ENCODE data around the gene COL15A1.
"Not testable (repeated sequence)": the region's sequence is repeated elsewhere in the genome, so short reads cannot be mapped to it uniquely, and the experiment has no call there.

The COL15A1 gene

DNA sequence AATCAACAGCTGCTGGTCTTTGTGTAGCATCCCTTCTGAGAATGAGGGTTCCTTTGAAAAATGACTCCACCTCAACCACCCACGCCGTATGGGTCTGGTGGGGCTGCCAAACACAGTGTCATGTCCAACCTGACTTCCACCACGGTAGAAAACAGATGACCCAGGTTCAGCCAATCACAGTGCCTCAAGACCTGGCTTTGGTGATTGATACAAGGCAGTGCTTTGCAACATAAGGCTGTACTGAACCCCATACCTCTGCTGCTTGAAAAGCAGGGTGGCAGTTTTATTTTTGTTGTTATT lies 149.7 kb downstream of the COL15A1 start:
- H3K4me3 ChIP-seq (ENCODE audit: low read depth, low read length): no peak overlapping the region
- TF ChIP-seq, protein P1, sequence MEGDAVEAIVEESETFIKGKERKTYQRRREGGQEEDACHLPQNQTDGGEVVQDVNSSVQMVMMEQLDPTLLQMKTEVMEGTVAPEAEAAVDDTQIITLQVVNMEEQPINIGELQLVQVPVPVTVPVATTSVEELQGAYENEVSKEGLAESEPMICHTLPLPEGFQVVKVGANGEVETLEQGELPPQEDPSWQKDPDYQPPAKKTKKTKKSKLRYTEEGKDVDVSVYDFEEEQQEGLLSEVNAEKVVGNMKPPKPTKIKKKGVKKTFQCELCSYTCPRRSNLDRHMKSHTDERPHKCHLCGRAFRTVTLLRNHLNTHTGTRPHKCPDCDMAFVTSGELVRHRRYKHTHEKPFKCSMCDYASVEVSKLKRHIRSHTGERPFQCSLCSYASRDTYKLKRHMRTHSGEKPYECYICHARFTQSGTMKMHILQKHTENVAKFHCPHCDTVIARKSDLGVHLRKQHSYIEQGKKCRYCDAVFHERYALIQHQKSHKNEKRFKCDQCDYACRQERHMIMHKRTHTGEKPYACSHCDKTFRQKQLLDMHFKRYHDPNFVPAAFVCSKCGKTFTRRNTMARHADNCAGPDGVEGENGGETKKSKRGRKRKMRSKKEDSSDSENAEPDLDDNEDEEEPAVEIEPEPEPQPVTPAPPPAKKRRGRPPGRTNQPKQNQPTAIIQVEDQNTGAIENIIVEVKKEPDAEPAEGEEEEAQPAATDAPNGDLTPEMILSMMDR (IDR thresholded peaks at IDR 0.05; ENCODE audit: insufficient read depth, low read depth, low read length, missing control alignments): no peak
- DNase-seq (ENCODE audit: low read depth): no peak

DNA sequence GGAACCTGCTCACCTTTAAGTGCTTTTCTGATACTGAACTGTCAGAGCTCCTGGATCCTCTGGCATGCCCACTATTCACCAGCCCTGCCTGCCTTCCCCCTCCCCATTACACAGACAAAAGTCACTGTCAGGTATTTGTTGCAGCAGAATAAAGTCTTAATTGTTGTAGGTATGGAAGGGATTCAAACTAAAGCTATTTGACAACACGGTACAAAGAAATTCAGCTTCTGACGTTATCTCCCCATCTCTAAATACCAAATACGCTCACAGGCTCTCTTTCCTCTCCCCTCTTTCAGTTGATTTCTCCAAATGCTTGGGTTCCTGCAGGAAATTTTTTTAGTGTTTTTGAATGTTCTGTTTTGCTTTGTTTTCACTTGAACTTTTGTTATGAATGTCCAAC lies 151.9 kb downstream of the COL15A1 start:
- no peak for DNase-seq (ENCODE audit: low read depth)
- TF ChIP-seq, protein P1 (IDR thresholded peaks at IDR 0.05; ENCODE audit: insufficient read depth, low read depth, low read length, missing control alignments): no peak
- no peak overlapping the region for H3K4me3 ChIP-seq (ENCODE audit: low read depth, low read length)

DNA sequence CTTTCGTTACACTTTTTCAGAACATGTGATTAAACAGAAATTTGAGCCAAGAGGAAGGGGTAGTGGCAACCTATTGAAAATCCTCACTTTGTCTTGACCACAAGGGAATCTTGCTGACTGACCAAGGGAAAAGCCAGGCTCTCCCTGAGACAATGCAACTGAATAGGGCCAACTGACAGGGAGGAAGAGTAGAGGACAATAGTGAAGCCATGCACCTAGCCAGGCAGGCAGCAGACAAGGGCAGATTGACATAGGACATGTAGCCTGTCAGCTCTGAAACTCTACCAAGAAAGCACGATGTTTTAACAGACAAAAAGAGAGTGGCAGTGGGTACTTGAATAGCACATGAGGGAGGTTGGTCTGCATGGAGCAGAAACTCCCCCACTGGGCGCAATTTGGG lies 152.7 kb downstream of the COL15A1 start:
- TF ChIP-seq, protein P1 (IDR thresholded peaks at IDR 0.05; ENCODE audit: insufficient read depth, low read depth, low read length, missing control alignments): no peak
- no peak for DNase-seq (ENCODE audit: low read depth)

DNA sequence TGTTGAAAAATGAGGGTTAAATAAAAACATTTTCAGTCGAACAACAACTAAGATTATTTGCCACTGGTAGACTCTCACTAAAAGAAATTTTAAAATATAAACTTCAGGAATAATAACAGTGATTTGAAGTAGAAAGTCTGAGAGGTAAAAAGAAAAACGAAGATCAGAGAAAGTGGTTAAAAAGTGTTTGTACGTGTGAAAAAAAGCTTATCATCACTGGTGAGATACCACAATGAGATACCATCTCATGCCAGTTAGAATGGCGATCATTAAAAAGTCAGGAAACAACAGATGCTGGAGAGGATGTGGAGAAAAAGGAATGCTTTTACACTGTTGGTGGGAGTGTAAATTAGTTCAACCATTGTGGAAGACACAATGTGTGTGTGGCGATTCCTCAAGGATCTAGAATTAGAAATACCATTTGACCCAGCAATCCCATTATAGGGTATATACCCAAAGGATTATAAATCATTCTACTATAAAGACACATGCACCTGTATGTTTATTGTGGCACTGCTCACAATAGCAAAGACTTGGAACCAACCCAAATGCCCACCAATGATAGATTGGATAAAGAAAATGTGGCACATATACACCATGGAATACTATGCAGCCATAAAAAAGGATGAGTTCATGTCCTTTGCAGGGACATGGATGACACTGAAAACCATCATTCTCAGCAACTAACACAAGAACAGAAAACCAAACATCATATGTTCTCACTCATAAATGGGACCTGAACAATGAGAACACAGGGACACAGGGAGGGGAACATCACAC lies 156.3 kb downstream of the COL15A1 start:
- H3K4me3 ChIP-seq (ENCODE audit: low read depth, low read length); DNase-seq (ENCODE audit: low read depth): not testable (repeated sequence)

More for the DNA sequence above, 152.7 kb downstream of the COL15A1 start:
- H3K4me3 ChIP-seq (ENCODE audit: low read depth, low read length): no peak overlapping the region

DNA sequence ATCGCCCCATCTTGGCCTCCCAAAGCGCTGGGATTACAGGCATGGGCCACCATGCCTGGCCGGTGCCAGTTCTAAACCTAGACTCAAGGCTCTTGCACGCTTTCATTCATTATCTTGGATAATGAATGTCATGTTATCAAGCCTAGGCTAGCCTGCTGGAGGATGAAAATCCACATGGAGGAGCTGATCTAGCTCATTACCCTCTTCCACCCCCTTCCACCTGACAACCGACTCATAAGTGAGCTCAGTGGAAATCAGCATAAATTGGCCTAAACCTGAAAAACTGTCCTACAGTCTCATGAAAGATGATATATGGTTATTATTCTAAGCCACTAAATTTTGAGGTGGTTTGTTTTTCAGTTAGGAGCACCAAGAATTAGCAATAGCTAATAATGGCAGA lies 157.6 kb downstream of the COL15A1 start:
- no peak overlapping the region for H3K4me3 ChIP-seq (ENCODE audit: low read depth, low read length)
- TF ChIP-seq, protein P1 (IDR thresholded peaks at IDR 0.05; ENCODE audit: insufficient read depth, low read depth, low read length, missing control alignments): no peak
- no peak for DNase-seq (ENCODE audit: low read depth)

DNA sequence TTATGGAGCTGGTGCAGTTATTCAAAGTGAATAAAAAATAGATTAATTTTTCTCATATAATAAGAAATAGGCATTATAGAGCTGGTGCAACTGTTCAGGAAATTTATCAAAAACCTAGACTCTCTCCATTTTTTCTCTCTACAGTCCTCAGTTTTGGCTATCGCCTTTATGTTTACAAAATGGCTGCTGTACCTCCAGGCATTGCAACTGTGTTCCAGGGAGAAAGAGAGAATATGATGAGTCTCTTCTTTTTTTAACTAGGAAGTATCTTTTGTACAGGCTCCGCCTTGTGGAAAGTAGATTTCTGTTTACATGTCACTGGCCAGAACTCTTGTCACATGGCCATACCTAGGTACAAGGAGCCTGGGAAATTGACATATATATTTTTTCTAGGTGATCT lies 158.1 kb downstream of the COL15A1 start:
- TF ChIP-seq, protein P1 (IDR thresholded peaks at IDR 0.05; ENCODE audit: insufficient read depth, low read depth, low read length, missing control alignments): no peak
- no peak for DNase-seq (ENCODE audit: low read depth)
- H3K4me3 ChIP-seq (ENCODE audit: low read depth, low read length): no peak overlapping the region

DNA sequence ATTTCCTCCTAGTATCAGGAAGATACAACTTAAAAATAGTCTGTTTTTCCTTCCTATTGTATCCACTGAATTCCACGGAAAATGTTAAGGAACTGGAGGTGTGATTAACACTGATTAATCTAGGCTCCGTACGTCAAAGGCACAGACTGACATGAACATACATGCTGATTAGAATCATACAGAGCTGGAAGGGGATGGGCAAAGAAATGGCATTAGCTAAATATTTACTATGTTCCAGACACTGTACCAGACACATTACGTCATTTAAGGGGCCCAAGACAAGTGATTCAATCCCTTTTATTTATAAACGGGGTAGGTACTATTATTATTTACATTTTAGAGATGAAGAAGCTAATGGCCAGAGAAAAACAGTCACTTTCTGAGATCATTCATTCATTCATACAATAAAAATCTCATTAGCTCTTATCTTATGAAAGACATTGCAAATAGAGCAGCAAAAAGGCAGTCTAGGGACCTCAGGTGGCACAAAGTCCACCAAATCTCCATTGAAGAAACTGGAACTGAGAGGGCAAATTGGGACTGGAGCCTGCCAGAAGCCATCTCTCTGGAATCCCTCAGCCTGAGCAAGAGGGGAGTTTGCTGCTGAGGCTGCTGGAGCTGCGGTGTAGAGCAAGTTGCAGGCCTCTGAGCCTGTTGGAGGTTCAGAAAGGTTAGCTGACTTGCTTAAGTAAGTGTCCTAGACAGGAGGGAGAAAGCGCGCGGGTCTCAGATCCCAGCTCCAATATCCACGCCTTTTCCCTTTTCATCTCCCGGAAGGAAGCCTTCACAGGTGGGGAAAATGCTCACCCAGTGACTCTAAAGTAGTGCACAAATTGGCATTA lies 159.6 kb downstream of the COL15A1 start:
- DNase-seq (ENCODE audit: low read depth): no peak
- TF ChIP-seq, protein P1 (IDR thresholded peaks at IDR 0.05; ENCODE audit: insufficient read depth, low read depth, low read length, missing control alignments): no peak
- no peak overlapping the region for H3K4me3 ChIP-seq (ENCODE audit: low read depth, low read length)
